GM20000 (cell line): ENCODE results near the gene LCOR.
"Not testable (repeated sequence)": the region's sequence is repeated elsewhere in the genome, so short reads cannot be mapped to it uniquely, and the experiment has no call there.

Experiments
- DNase-seq: peaks from one replicate; pipeline ENCODE4 v3.0.0; 2012; ENCODE audit warnings: low spot score
- CTCF ChIP-seq: IDR thresholded peaks from 2 replicates; pipeline ENCODE4 v1.5.1; 2012; ENCODE audit warnings: mild to moderate bottlenecking, control low read depth; ENCODE audit errors: extremely low read depth, missing control alignments

The LCOR gene

GRCh38 chr10:96803288-96803664, 28.8 kb upstream of the LCOR start:
- no peak for TF ChIP-seq CTCF
- DNase-seq = no peak

GRCh38 chr10:96814264-96814663, 17.8 kb upstream of the LCOR start:
- TF ChIP-seq CTCF = no peak

GRCh38 chr10:96818971-96819370, 13.1 kb upstream of the LCOR start:
- DNase-seq = not testable (repeated sequence)

More at GRCh38 chr10:96814264-96814663, 17.8 kb upstream of the LCOR start:
- DNase-seq = no peak

- no peak for TF ChIP-seq CTCF
- DNase-seq = no peak
Observed at GRCh38 chr10:96820765-96821164, 11.3 kb upstream of the LCOR start.

GRCh38 chr10:96826438-96826837, 5.7 kb upstream of the LCOR start:
- TF ChIP-seq CTCF = no peak
- DNase-seq = no peak

- no peak for DNase-seq
- no peak for TF ChIP-seq CTCF
Observed at GRCh38 chr10:96828609-96829008, 3.5 kb upstream of the LCOR start.

GRCh38 chr10:96829029-96829773, 2.9 kb upstream of the LCOR start:
- no peak for DNase-seq
- no peak for TF ChIP-seq CTCF
